DMS53 treated with DMSO at 0.1 percent for 48 hours (cell line): ENCODE results near the gene CCDC149.

Experiments
- DNase-seq: peaks from one replicate; lab custom pipeline; 2025; ENCODE audit not compliant: unreplicated experiment; lab: John Stamatoyannopoulos, UW

Gene CCDC149

GRCh38 chr4:24912252-24913118 is at the start of gene CCDC149:
CCDC149 (minus strand) TSS chr4:24913042; CDS start chr4:24912864, 178 bp downstream.
- peak; percentile 90 for DNase-seq

GRCh38 chr4:24957886-24958285 is 45.0 kb upstream of the CCDC149 start:
- DNase-seq, result no peak

- DNase-seq, result no peak
Observed at GRCh38 chr4:24956763-24957162, 43.9 kb upstream of the CCDC149 start.

GRCh38 chr4:24956091-24956490 is 43.2 kb upstream of the CCDC149 start:
- no peak for DNase-seq

- DNase-seq, result no peak
Observed at GRCh38 chr4:24952667-24953066, 39.8 kb upstream of the CCDC149 start.

- no peak for DNase-seq
Observed at GRCh38 chr4:24949970-24950369, 37.1 kb upstream of the CCDC149 start.

- DNase-seq, result no peak
Observed at GRCh38 chr4:24937917-24938281, 25.1 kb upstream of the CCDC149 start.

GRCh38 chr4:24937176-24937916 is 24.5 kb upstream of the CCDC149 start:
- DNase-seq, result no peak

GRCh38 chr4:24935856-24936255 is 23.0 kb upstream of the CCDC149 start:
- no peak for DNase-seq

GRCh38 chr4:24934311-24934710 is 21.5 kb upstream of the CCDC149 start:
- DNase-seq, result no peak

- DNase-seq, result no peak
Observed at GRCh38 chr4:24933684-24934275, 20.9 kb upstream of the CCDC149 start.

- DNase-seq, result no peak
Observed at GRCh38 chr4:24932515-24933225, 19.8 kb upstream of the CCDC149 start.

- DNase-seq, result no peak
Observed at GRCh38 chr4:24930151-24930550, 17.3 kb upstream of the CCDC149 start.

GRCh38 chr4:24928708-24929107 is 15.9 kb upstream of the CCDC149 start:
- DNase-seq, result no peak

- no peak for DNase-seq
Observed at GRCh38 chr4:24927049-24927448, 14.2 kb upstream of the CCDC149 start.

- DNase-seq, result no peak
Observed at GRCh38 chr4:24924309-24924781, 11.5 kb upstream of the CCDC149 start.

GRCh38 chr4:24923550-24923949 is 10.7 kb upstream of the CCDC149 start:
- DNase-seq, result peak; percentile 4

GRCh38 chr4:24923002-24923401 is 10.2 kb upstream of the CCDC149 start:
- DNase-seq, result no peak

- no peak for DNase-seq
Observed at GRCh38 chr4:24922416-24922815, 9.6 kb upstream of the CCDC149 start.

- DNase-seq, result no peak
Observed at GRCh38 chr4:24921491-24921890, 8.6 kb upstream of the CCDC149 start.

GRCh38 chr4:24920008-24920407 is 7.2 kb upstream of the CCDC149 start:
- no peak for DNase-seq
